HG02763 (cell line): ENCODE measurements around the gene CHD1L.
"Not testable (repeated sequence)": the region's sequence is repeated elsewhere in the genome, so short reads cannot be mapped to it uniquely, and the experiment has no call there.

Experiments
- ATAC-seq: cut with Tn5 transposase; IDR thresholded peaks from one replicate; pipeline ENCODE4 v1.9.1; 2021; ENCODE audit warnings: mild to moderate bottlenecking, moderate library complexity; ENCODE audit not compliant: unreplicated experiment

The CHD1L gene

DNA sequence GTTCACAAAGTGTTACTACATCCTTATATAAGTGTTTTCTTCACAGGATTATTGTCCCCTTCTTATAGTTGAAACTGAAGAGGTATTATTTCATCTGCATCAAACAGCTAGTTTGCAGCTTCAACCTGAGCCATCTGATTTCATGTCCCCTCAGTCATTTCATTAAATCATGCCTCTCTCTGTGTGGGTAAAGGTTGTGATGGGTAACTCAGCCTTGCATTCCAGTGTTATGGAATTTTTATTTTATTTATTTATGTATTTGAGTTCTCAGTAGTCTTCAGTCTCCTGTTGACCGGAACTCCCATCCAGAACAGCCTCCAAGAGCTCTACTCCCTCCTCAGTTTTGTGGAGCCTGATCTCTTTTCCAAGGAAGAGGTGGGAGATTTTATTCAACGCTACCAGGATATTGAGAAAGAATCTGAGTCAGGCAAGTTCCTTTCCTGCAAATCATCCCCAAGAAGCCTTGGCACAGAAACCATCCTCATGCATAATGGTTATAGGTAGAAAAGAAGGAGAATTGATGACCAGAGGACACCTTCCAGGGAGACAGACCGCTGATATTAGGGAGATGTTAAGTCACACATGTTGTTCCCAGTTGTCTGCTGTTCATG, 21.8 kb downstream of the CHD1L start:
- no peak for ATAC-seq

DNA sequence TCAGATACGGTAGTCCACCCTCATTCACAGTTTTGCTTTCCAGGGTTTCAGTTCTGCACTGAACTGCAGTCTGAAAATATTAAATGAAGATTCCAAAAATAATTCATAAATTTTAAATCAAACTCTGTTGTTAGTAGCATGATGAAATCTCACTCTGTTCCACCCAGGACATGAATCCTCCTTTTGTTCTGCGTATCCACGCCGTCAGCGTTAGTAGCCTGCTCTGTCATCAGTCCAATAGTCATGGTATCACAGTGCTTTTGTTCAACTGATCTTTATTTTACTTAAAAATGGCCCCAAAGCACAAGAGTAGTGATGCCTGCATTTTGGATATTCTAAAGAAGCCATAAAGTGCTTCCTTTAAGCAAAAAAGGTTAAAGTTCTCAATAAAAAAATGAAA, 23.9 kb downstream of the CHD1L start:
- ATAC-seq = no peak

GRCh38 chr1:147267711-147268110, 25.2 kb downstream of the CHD1L start:
- no peak for ATAC-seq

DNA sequence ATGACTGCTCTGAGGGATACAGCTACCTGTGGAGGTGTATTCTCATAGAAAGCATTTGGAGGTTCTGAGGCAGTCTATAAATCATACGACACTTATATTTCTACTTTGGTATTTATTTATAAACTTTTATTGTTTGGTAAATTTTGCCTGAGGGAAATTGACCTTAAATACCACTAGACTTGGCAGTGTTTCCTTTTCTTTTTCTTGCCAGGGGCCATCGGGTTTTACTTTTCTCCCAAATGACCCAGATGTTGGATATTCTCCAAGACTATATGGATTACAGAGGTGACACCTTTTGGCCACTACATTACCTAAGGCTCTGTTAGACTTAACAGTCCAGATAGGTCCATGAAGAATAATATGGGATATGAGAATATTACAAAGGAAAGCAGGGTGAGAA, 28.2 kb downstream of the CHD1L start:
- ATAC-seq = no peak

DNA sequence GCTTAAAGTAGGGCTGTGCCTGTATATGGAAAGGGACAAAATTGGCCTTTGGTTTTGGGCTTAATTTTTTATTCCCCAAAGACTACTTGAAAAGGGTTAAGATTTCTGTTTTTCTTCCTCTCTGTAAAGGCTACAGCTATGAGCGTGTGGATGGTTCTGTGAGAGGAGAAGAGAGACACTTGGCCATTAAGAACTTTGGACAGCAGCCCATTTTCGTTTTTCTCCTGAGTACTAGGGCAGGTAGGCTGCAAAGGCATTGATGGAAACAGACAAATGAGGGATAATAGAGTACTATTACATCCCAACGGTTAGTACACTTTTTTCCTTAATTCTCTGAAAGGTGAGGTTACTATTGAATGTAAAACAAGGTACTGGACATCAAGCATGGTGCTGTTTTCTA, 29.6 kb downstream of the CHD1L start:
- ATAC-seq = no peak

DNA sequence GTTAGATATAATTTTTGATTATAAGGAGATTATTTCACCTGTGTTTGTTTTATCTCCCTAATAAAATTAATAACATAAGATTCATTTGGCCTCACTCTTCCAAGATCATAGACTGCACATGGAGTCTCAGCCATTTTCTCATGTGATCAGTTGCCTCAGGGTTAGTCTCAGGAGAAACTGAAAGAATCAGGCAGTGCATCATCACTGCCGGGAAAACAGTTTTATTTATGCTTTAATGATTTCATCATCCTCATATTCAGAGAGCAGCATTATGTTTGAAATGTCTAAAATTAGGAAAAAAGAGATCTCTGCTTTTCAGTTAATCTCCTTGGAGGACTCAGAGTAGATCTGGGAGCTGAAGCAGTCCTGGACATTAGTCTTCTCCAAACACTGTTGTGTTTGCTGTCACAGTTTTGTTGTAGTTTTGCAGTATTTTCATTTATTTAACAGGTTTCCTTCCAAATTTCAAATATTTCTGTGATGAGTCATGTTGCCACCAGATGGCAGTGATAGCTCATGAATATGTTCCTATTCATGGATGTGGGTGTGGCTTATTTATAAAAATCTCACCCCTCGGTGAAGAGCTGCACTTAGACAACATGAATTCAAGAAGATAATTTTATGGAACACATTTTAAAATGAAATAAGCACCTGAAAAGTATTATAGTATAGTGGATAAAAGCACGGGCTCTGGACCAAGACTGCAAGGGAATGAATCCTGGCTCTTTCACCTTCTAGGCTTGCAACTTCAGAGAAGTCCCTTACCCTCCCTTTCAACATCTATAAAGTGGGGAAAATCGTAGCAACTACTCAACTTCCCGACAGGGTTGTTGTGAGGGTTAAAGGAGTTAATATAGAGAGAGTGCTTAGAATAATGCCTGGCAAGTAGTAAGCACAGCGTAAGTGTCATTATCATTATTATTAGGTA, 31.2 kb downstream of the CHD1L start:
- no peak for ATAC-seq

GRCh38 chr1:147281950-147282349, 39.5 kb downstream of the CHD1L start:
- no peak for ATAC-seq

GRCh38 chr1:147283011-147283410, 40.5 kb downstream of the CHD1L start:
- no peak for ATAC-seq

- ATAC-seq = no peak
These were observed 44.8 kb downstream of the CHD1L start for GRCh38 chr1:147287133-147287865.

DNA sequence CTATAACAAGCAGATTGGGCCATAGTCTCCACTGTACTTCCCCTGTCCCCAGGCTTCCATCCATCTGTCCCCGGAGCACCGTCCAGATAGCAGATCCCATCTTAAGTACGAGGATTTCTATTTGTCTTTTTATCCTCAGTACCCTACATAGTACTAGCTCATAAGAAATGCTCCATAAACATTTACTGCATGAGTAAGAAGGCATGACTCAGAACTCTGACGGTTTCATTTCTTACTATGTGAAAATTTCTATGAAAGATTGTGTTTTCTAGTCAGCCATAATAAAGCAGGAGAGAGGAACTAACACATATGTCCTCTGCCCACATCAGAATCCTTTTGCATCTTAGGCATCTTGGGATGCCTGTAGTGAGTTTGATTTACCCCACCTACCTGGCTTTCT, 49.5 kb downstream of the CHD1L start:
- no peak for ATAC-seq

DNA sequence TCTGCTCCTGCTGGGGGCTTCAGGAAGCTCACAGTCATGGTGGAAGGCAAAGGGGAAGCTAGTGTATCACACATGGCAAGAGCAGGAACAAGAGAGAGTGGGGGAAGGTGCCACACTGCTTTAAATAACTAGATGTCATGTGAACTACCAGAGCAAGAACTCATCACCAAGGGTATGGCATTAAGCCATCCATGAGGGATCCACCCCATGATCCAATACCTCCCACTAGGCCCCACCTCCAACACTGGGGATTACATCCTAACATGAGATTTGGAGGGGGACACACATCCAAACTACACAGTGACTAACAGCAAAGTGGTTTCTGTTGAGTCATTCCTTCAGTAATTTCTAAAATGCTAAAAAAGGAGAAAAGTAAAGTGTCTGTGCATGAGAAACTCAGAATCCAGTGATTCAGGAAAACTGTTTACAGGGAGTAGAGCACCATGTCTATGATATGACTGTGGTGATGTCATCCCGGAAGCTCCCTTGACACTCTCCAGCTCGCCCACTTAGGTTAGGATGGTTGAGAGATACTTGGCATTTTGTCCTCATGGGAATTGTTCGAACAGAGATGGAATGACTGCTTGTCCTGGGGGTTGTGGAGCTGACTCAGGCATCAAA, 50.3 kb downstream of the CHD1L start:
- ATAC-seq = no peak

GRCh38 chr1:147297438-147297837, 55.0 kb downstream of the CHD1L start:
- ATAC-seq = no peak

DNA sequence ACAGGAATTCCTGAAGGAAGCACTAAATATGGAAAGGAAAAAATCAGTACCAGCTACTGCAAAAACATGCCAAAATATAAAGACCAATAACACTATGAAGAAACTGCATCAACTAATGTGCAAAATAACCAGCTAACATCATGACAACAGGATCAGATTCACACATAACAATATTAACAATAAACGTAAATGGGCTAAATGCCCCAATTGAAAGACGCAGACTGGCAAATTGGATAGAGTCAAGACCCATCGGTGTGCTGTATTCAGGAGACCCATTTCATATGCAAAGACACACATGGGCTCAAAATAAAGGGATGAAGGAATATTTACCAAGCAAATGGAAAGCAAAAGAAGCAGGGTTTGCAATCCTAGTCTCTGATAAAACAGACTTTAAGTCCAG, 63.3 kb downstream of the CHD1L start:
- not testable (repeated sequence) for ATAC-seq

DNA sequence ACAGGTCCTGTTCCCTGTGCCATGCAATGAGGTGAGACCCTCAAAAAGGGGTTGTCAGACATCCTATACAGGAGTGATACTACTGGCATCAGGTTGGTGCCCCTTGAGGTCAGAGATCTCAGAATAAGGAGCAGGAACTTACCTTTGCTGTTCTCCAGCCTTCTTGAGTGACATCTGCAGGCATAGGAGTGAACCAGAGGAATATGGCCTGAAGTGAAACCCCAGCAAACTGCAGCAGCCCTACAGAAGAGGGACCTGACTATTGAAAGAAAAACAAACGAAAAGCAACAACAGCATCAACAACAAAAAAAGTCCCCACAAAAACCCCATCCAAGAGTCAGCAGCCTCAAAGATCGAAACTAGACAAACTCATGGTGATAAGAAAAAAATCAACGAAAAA, 74.5 kb downstream of the CHD1L start:
- ATAC-seq = no peak

DNA sequence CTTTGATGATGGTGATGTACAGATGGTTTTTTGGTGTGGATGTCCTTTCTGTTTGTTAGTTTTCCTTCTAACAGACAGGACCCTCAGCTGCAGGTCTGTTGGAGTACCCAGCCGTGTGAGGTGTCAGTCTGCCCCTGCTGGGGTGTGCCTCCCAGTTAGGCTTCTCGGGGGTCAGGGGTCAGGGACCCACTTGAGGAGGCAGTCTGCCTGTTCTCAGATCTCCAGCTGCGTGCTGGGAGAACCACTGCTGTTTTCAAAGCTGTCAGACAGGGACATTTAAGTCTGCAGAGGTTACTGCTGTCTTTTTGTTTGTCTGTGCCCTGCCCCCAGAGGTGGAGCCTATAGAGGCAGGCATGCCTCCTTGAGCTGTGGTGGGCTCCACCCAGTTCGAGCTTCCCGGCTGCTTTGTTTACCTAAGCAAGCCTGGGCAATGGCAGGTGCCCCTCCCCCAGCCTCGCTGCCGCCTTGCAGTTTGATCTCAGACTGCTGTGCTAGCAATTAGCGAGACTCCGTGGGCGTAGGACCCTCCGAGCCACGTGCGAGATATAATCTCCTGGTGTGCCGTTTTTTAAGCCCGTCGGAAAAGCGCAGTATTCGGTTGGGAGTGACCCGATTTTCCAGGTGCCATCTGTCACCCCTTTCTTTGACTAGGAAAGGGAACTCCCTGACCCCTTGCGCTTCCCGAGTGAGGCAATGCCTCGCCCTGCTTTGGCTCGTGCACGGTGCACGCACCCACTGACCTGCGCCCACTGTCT, 84.6 kb downstream of the CHD1L start:
- ATAC-seq = not testable (repeated sequence)

DNA sequence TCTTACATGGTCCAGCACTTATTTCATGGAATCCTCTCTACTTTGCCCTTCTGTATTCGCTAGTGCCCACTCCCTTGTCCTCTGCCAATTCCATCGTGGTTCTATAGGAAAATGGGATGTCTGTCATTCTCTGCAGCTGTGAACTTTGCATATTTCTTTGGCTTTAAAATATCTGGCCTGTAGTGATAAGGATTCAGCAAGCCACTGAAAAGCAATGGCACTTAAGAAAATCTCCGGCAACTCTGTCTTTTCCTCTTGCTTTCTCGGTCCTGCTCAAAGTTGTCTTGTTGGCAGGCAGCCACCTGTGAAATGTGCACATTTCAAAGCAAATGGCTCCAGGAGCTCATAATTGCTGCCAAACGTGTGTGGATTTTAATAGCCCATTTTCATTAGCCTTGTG, 91.8 kb downstream of the CHD1L start:
- no peak for ATAC-seq

- no peak for ATAC-seq
These were observed 93.8 kb downstream of the CHD1L start for GRCh38 chr1:147336291-147336690.

DNA sequence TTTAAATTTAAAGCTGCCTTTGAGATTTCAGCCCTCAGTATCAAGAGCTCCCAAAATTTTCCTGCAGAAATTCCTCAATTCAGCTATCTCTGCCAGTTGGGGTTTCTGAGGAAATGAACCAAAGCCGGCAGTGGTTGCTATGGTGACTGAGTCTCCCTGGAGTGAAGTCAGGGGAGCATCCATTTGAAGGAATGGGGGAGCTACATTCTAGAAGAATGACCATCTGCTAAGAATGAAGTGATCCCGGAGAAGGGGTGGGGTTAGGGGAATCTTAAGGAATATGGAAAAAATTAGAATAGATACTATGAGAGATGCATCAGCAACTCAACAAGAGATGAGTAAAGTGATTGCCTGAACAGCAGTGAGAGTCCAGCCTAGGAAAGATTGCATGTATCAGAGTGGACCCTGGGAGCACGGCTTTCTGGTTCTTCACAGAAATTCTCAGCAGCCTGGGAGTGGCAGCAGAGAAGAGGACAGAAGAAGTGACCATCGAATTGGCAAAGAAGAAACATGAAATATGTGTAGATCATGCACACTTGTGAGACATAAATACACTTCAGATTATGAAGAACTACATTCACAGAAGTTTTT, 94.7 kb downstream of the CHD1L start:
- no peak for ATAC-seq

- no peak for ATAC-seq
These were observed 96.1 kb downstream of the CHD1L start for GRCh38 chr1:147338571-147338970.

DNA sequence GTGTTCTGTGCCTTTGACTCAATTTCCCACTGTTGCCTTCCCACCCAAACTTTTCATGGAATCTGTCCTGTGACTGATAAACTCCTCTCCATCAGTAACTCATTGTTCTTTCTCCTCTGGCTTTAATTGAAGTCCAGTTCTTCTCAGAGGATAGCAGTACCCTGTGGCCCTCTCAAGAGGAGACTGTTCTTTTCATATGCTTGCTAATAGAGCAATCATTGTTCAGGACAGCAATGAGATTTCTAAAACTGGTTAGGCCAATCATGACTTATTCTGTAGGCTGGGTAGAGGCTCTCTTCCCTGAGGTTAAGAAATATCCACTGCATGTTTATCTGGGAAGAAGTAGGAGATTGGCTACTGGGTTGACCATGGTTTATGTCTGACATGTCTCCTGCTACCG, 98.8 kb downstream of the CHD1L start:
- no peak for ATAC-seq
